GM19351 (cell line): ENCODE measurements around the gene LBR.

Experiments
- ATAC-seq: cut with Tn5 transposase; IDR thresholded peaks from one replicate; pipeline ENCODE4 v1.9.1; 2021; ENCODE audit warnings: mild to moderate bottlenecking, moderate library complexity; ENCODE audit not compliant: unreplicated experiment

Gene LBR

GRCh38 chr1:225424562-225425200 lies 3.2 kb downstream of the LBR start:
- ATAC-seq, result no peak

- ATAC-seq, result no peak
Measured at GRCh38 chr1:225423518-225423855, 4.4 kb downstream of the LBR start.

GRCh38 chr1:225422795-225423517 lies 4.9 kb downstream of the LBR start:
- no peak for ATAC-seq

GRCh38 chr1:225422031-225422605 lies 5.7 kb downstream of the LBR start:
- no peak for ATAC-seq

- no peak for ATAC-seq
Measured at GRCh38 chr1:225418598-225418997, 9.2 kb downstream of the LBR start.

GRCh38 chr1:225418059-225418458 lies 9.8 kb downstream of the LBR start:
- no peak for ATAC-seq

GRCh38 chr1:225415967-225416745 lies 11.7 kb downstream of the LBR start:
- no peak for ATAC-seq

GRCh38 chr1:225415307-225415706 lies 12.5 kb downstream of the LBR start:
- ATAC-seq, result no peak

GRCh38 chr1:225413708-225414375 lies 14.0 kb downstream of the LBR start:
- no peak for ATAC-seq

- ATAC-seq, result no peak
Measured at GRCh38 chr1:225412803-225413351, 15.0 kb downstream of the LBR start.

- no peak for ATAC-seq
Measured at GRCh38 chr1:225412321-225412720, 15.5 kb downstream of the LBR start.

GRCh38 chr1:225410036-225410435 lies 17.8 kb downstream of the LBR start:
- no peak for ATAC-seq

GRCh38 chr1:225409051-225409450 lies 18.8 kb downstream of the LBR start:
- no peak for ATAC-seq

GRCh38 chr1:225408249-225408648 lies 19.6 kb downstream of the LBR start:
- ATAC-seq, result no peak

- no peak for ATAC-seq
Measured at GRCh38 chr1:225407755-225408154, 20.1 kb downstream of the LBR start.

- no peak for ATAC-seq
Measured at GRCh38 chr1:225406976-225407725, 20.7 kb downstream of the LBR start.

- ATAC-seq, result no peak
Measured at GRCh38 chr1:225400968-225401367, 26.9 kb downstream of the LBR start.

GRCh38 chr1:225396357-225396756 lies 31.5 kb downstream of the LBR start:
- no peak for ATAC-seq

GRCh38 chr1:225389843-225390242 lies 38.0 kb downstream of the LBR start:
- ATAC-seq, result no peak

- ATAC-seq, result no peak
Measured at GRCh38 chr1:225388372-225388771, 39.5 kb downstream of the LBR start.
